ENCODE results near the gene TRIM25.

DNA sequence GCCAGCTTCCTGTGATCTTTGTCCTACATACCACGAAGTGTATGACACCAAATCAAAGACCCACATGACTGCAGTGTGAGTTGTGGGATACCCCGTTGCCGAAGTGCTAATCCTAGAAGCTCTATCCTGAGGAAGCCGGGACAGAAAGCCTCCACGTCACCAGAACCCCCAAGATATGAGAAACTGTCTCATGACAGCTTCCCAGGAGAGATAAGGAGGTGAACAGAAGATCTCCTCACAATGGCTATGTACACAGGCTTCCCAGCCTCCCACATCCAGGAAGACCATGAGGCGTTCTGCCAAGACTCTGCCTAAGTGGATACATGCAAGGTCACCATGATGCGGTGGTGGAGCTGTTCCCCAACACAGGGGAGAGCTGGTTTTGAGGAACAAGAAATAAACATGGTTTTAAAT is 37.1 kb downstream of the TRIM25 start:
- TF ChIP-seq, protein P1, sequence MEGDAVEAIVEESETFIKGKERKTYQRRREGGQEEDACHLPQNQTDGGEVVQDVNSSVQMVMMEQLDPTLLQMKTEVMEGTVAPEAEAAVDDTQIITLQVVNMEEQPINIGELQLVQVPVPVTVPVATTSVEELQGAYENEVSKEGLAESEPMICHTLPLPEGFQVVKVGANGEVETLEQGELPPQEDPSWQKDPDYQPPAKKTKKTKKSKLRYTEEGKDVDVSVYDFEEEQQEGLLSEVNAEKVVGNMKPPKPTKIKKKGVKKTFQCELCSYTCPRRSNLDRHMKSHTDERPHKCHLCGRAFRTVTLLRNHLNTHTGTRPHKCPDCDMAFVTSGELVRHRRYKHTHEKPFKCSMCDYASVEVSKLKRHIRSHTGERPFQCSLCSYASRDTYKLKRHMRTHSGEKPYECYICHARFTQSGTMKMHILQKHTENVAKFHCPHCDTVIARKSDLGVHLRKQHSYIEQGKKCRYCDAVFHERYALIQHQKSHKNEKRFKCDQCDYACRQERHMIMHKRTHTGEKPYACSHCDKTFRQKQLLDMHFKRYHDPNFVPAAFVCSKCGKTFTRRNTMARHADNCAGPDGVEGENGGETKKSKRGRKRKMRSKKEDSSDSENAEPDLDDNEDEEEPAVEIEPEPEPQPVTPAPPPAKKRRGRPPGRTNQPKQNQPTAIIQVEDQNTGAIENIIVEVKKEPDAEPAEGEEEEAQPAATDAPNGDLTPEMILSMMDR (IDR thresholded peaks at IDR 0.05) = no peak
- no peak for TF ChIP-seq POLR2A (IDR thresholded peaks at IDR 0.05)
